Gastrocnemius medialis (tissue), 4 donors: ENCODE results near the gene PTBP2. TPM values are rescaled to one million over a fixed set of nuclear protein-coding genes. Genes with fewer than 3 reads are reported as not detected.
"Not testable (repeated sequence)": the region's sequence is repeated elsewhere in the genome, so short reads cannot be mapped to it uniquely, and the experiment has no call there.

Experiments used
- ATAC-seq, 2 donors: fragments of 150-250 bp; one replicate each; pipeline ENCODE4 v1.9.1; 2016
- DNase-seq, 2 donors: peaks; one replicate each; pipeline ENCODE4 v3.0.0-alpha.2; 2019
- H3K27ac ChIP-seq, 4 donors: fragments of 200-600 bp; sonication (generic); 1 replicate in 1 of 4; 2 replicates in 3 of 4; pipeline ENCODE4 v1.5.1; 2016 to 2018; ENCODE audit warnings: mild to moderate bottlenecking in 2 of 4, moderate library complexity in 1 of 4
- H3K27me3 ChIP-seq, 3 donors: fragments of 200-600 bp; sonication (generic) in 2 of 3; 1 replicate in 1 of 3; 2 replicates in 2 of 3; pipeline versions ENCODE4 v1.5.1 to v1.6.0; 2016 to 2019; ENCODE audit warnings: mild to moderate bottlenecking in 1 of 3, moderate library complexity in 1 of 3
- H3K36me3 ChIP-seq, 2 donors: fragments of 200-600 bp; sonication (generic) in 1 of 2; one replicate each; pipeline ENCODE4 v1.5.1; 2017 to 2018
- H3K4me1 ChIP-seq, 2 donors: fragments of 200-600 bp; sonication (generic) in 1 of 2; one replicate each; pipeline ENCODE4 v1.5.1; 2016 to 2017; ENCODE audit warnings: mild to moderate bottlenecking in 2 of 2
- H3K4me3 ChIP-seq, 4 donors: fragments of 200-600 bp; sonication (generic) in 3 of 4; 1 replicate in 1 of 4; 2 replicates in 3 of 4; pipeline ENCODE4 v1.5.1; 2016 to 2019; ENCODE audit warnings: mild to moderate bottlenecking in 2 of 4
- H3K9me3 ChIP-seq, 3 donors: fragments of 200-600 bp; sonication (generic) in 2 of 3; 1 replicate in 1 of 3; 2 replicates in 2 of 3; pipeline ENCODE4 v1.5.1; 2016 to 2019
- POLR2A ChIP-seq, 2 donors: fragments of 450-650 bp; IDR thresholded peaks; one replicate each; pipeline ENCODE4 v1.6.1; 2017; ENCODE audit warnings: antibody characterized with exemption in 2 of 2, mild to moderate bottlenecking in 2 of 2, moderate library complexity in 2 of 2
- in situ Hi-C, 4 donors: fragments of 200-750 bp; cut with MboI; loops; one replicate each; pipeline versions ENCODE4 v1.15.0 to v1.8.0; 2017; ENCODE audit warnings: low sequenced_read_pairs in 4 of 4
- intact Hi-C: fragments of 100-400 bp; cut with DNase I; formaldehyde crosslinking; loops from one replicate; pipeline ENCODE4 v1.15.1; 2023; ENCODE audit warnings: low total_unique reads
- total RNA-seq, 4 donors: library from RNA; depleted of rRNA; stranded (reverse); fragments of >200 nt; gene quantifications; one replicate each; pipeline versions ENCODE4 v1.1.0 to v1.2.3, GENCODE V29; 2016
- TF ChIP-seq, protein P1 (sequence below), 5 experiments: fragments of 450-650 bp in 3 of 5; fragments of 200-600 bp in 2 of 5; sonication (generic) in 2 of 5; IDR thresholded peaks in 4 of 5; conservative IDR thresholded peaks in 1 of 5; 1 replicate in 4 of 5; 2 replicates in 1 of 5; pipeline ENCODE4 v1.5.1; 2016 to 2019; ENCODE audit warnings: antibody characterized with exemption in 5 of 5, mild to moderate bottlenecking in 3 of 5, moderate library complexity in 3 of 5

Gene PTBP2
- total RNA-seq, 4 donors from 2014 or later: 21.4 to 33.0 (median 26.5) TPM

- H3K27ac ChIP-seq: no peak overlapping the region
- no peak overlapping the region for H3K4me3 ChIP-seq
- no peaks in the 10 kb centered on the region for H3K4me1 ChIP-seq
- H3K9me3 ChIP-seq: no peaks in the 10 kb centered on the region
- no peak for TF ChIP-seq POLR2A (IDR thresholded peaks at IDR 0.05)
- TF ChIP-seq, protein P1, sequence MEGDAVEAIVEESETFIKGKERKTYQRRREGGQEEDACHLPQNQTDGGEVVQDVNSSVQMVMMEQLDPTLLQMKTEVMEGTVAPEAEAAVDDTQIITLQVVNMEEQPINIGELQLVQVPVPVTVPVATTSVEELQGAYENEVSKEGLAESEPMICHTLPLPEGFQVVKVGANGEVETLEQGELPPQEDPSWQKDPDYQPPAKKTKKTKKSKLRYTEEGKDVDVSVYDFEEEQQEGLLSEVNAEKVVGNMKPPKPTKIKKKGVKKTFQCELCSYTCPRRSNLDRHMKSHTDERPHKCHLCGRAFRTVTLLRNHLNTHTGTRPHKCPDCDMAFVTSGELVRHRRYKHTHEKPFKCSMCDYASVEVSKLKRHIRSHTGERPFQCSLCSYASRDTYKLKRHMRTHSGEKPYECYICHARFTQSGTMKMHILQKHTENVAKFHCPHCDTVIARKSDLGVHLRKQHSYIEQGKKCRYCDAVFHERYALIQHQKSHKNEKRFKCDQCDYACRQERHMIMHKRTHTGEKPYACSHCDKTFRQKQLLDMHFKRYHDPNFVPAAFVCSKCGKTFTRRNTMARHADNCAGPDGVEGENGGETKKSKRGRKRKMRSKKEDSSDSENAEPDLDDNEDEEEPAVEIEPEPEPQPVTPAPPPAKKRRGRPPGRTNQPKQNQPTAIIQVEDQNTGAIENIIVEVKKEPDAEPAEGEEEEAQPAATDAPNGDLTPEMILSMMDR (IDR thresholded peaks at IDR 0.05 in 4 of 5, conservative IDR thresholded peaks at IDR 0.05 in 1 of 5): no peak
- H3K36me3 ChIP-seq: peaks cover 0 to 19% of the 10 kb centered on the region in 2 donors
- intact Hi-C loops: no loop called here
- H3K27me3 ChIP-seq: no peaks in the 10 kb centered on the region
- no peak for ATAC-seq
- in situ Hi-C loops: no loop called here
- DNase-seq: no peak
These were observed 69.0 kb downstream of the PTBP2 start for GRCh38 chr1:96790599-96790998.

- H3K27ac ChIP-seq: no peak overlapping the region
- TF ChIP-seq, protein P1 (IDR thresholded peaks at IDR 0.05 in 4 of 5, conservative IDR thresholded peaks at IDR 0.05 in 1 of 5): no peak
- TF ChIP-seq POLR2A (IDR thresholded peaks at IDR 0.05): no peak
- ATAC-seq: no peak
- DNase-seq: no peak
- H3K36me3 ChIP-seq: peaks cover 0 to 4% of the 10 kb centered on the region in 2 donors
- no peaks in the 10 kb centered on the region for H3K27me3 ChIP-seq
- in situ Hi-C loops (no loop called here), intact Hi-C loops (no loop called here)
- H3K9me3 ChIP-seq: no peaks in the 10 kb centered on the region
- no peaks in the 10 kb centered on the region for H3K4me1 ChIP-seq
- H3K4me3 ChIP-seq: no peak overlapping the region
These were observed 70.6 kb downstream of the PTBP2 start for GRCh38 chr1:96792220-96792619.

DNA sequence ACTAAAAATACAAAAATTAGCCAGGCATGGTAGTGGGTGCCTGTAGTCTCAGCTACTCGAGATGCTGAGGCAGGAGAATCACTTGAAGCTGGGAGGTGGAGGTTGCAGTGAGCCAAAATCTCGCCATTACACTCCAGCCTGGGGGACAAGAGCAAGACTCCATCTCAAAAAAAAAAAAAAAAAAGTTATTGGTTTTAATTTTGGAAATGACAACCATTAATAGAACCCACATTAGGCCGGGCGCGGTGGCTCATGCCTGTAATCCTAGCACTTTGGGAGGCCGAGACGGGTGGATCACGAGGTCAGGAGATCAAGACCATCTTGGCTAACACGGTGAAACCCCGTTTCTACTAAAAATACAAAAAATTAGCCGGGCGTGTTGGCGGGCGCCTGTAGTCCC lies 80.1 kb downstream of the PTBP2 start:
- ATAC-seq, H3K9me3 ChIP-seq, H3K4me3 ChIP-seq, intact Hi-C loops, H3K27ac ChIP-seq, H3K36me3 ChIP-seq, H3K4me1 ChIP-seq, in situ Hi-C loops, H3K27me3 ChIP-seq, DNase-seq: not testable (repeated sequence)

DNA sequence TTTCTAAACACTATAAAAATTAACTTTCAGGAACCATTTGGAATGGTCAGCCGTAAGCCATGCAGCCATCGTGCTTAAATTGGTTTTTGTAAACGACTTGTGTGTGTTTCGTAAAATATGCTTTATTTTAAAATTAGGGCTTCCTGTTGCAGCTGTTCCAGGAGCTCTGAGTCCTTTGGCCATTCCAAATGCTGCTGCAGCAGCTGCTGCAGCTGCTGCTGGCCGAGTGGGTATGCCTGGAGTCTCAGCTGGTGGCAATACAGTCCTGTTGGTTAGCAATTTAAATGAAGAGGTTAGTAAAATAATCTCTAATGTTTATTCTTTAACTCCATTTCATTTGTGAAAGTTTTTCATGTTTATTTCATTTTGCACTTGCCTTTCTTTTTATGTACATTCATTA lies 83.1 kb downstream of the PTBP2 start:
- Histone ChIP-seq H3K27me3 (no peaks in the 10 kb centered on the region), H3K4me1 (peaks cover 0 to 6% of the 10 kb centered on the region in 2 donors), H3K27ac (no peak overlapping the region), H3K9me3 (no peaks in the 10 kb centered on the region), H3K4me3 (no peak overlapping the region), H3K36me3 (peaks cover 0 to 24% of the 10 kb centered on the region in 2 donors)
- intact Hi-C loops (no loop called here), in situ Hi-C loops (no loop called here)
- ATAC-seq (no peak), DNase-seq (no peak)
- no peak for TF ChIP-seq POLR2A (IDR thresholded peaks at IDR 0.05)
- TF ChIP-seq, protein P1 (IDR thresholded peaks at IDR 0.05 in 4 of 5, conservative IDR thresholded peaks at IDR 0.05 in 1 of 5): no peak

DNA sequence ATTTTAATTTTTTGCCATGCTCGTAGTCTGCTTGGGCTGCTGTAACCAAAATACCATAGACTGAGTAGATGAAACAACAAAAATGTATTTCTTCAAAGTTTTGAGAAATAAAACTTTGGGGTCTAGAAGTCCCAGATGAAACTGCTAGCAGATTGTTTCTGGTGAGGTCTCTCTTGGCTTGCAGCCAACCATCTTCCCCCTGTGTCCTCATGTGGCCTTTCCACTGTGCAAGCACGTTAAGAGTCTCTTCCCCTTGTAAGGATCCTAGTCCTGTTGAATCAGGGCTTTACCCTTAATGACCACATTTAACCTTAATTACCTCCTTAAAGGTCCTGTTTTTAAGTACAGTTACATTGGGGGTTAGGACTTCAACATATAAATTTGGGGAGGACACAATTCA lies 86.6 kb downstream of the PTBP2 start:
- ATAC-seq (no peak), DNase-seq (no peak)
- peaks cover 0 to 6% of the 10 kb centered on the region in 2 donors for H3K4me1 ChIP-seq
- intact Hi-C loops (no loop called here), in situ Hi-C loops (no loop called here)
- no peaks in the 10 kb centered on the region for H3K9me3 ChIP-seq
- H3K27ac ChIP-seq: no peak overlapping the region
- H3K27me3 ChIP-seq: no peaks in the 10 kb centered on the region
- no peak overlapping the region for H3K4me3 ChIP-seq
- H3K36me3 ChIP-seq: peaks cover 0 to 47% of the 10 kb centered on the region in 2 donors
- TF ChIP-seq, protein P1 (IDR thresholded peaks at IDR 0.05 in 4 of 5, conservative IDR thresholded peaks at IDR 0.05 in 1 of 5): no peak
- TF ChIP-seq POLR2A (IDR thresholded peaks at IDR 0.05): no peak
